Measurements from ENCODE around the gene EPB41L4A.

EPB41L4A gene

DNA sequence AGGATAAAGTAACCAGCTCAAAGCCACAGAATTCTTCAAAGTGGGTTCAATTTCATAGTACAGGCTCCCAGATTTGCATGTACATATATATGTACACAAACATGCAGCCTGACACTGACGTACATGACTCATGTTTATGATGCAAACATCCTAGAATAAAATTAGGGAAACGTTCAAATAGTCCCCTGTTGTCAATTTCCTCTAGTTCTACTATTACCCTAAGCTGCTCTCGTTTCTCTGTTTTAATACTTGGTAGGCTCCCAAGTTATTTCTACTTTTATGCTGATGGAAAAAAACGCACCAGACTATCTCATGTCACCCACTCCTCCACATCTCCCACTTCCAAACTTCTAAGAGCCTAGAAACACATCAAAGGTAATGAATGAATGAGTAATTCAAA lies 229.7 kb downstream of the EPB41L4A start:
- Histone ChIP-seq H3K9me3 (ENCODE audit: control insufficient read depth, low read length) (no peaks in the 10 kb centered on the region), H3K18ac (ENCODE audit: low read depth in 1 of 2, low read length in 2 of 2) (no peak overlapping the region), H2BK15ac (ENCODE audit: low read depth, poor library complexity, severe bottlenecking) (no peak overlapping the region), H2AFZ (ENCODE audit: low read depth, low read length) (no peak overlapping the region), H3K4me3 (ENCODE audit: insufficient read depth in 1 of 2, low read depth in 1 of 2, low read length in 2 of 2) (no peak overlapping the region), H4K8ac (ENCODE audit: low read length) (no peak overlapping the region), H3K23ac (ENCODE audit: low read length in 2 of 2) (no peak overlapping the region), H3K79me1 (replicated peaks; ENCODE audit: low read length, poor library complexity, severe bottlenecking) (no peaks in the 10 kb centered on the region), H3K36me3 (ENCODE audit: control insufficient read depth in 1 of 2, insufficient read depth in 2 of 2, low read depth in 1 of 2, low read length in 2 of 2) (no peaks in the 10 kb centered on the region), H3K27me3 (ENCODE audit: control insufficient read depth in 1 of 2, insufficient read depth in 1 of 2, low read length in 2 of 2) (no peaks in the 10 kb centered on the region), H3K4me2 (ENCODE audit: low read length, poor library complexity, severe bottlenecking) (no peak overlapping the region), H3K4me1 (ENCODE audit: control insufficient read depth, insufficient read depth, low read depth, low read length) (no peaks in the 10 kb centered on the region), H2AK5ac (ENCODE audit: low read length, severe bottlenecking) (no peak overlapping the region), H2BK12ac (ENCODE audit: low read length in 2 of 2) (no peak overlapping the region), H4K91ac (ENCODE audit: low read length) (no peak overlapping the region), H3K9ac (ENCODE audit: low read length) (no peak overlapping the region), H2BK120ac (ENCODE audit: low read depth, low read length) (no peak overlapping the region), H3K4ac (ENCODE audit: low read depth in 1 of 2, low read length in 2 of 2) (no peak overlapping the region), H3K14ac (ENCODE audit: low read length in 2 of 2) (no peak overlapping the region), H2BK5ac (ENCODE audit: low read depth, low read length, poor library complexity, severe bottlenecking) (no peak overlapping the region), H3K27ac (ENCODE audit: low read length, poor library complexity, severe bottlenecking) (no peak overlapping the region)
- WGBS = 80% methylated on average over 4 of the region's 4 CpGs
- no peak for DNase-seq

DNA sequence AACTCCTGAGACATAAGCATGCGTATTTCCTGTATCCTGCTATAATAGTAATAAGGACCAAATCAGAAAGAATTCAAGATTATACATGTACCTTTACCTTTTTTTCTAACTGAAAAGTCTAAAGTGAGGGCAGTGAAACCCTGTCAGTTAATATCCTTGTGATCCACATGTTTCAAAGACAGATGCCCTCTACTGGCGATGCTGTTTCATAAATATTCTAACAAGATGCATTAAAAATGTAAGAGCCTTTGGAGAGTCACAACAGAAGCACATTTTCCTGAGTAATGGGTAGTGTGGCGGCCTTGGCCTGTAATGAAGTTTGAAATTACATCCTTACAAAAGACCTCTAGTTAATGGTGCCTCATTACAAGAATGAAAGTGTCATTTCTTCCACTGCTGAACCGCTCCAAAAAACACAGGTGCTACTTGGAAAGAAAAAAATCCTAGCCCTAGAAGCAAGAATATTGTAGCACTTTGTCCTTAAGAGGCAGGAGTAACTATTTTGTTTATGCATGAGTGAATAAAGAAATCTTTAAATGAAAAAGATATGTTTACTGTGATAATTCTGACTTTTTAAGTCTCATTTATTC lies 232.6 kb downstream of the EPB41L4A start:
- Histone ChIP-seq H3K4me3 (ENCODE audit: insufficient read depth in 1 of 2, low read depth in 1 of 2, low read length in 2 of 2) (no peak overlapping the region), H3K4me1 (ENCODE audit: control insufficient read depth, insufficient read depth, low read depth, low read length) (no peaks in the 10 kb centered on the region), H3K27me3 (ENCODE audit: control insufficient read depth in 1 of 2, insufficient read depth in 1 of 2, low read length in 2 of 2) (no peaks in the 10 kb centered on the region), H4K8ac (ENCODE audit: low read length) (no peak overlapping the region), H2BK12ac (ENCODE audit: low read length in 2 of 2) (no peak overlapping the region), H2AFZ (ENCODE audit: low read depth, low read length) (no peak overlapping the region), H4K91ac (ENCODE audit: low read length) (no peak overlapping the region), H3K79me1 (replicated peaks; ENCODE audit: low read length, poor library complexity, severe bottlenecking) (no peaks in the 10 kb centered on the region), H3K36me3 (ENCODE audit: control insufficient read depth in 1 of 2, insufficient read depth in 2 of 2, low read depth in 1 of 2, low read length in 2 of 2) (no peaks in the 10 kb centered on the region), H2AK5ac (ENCODE audit: low read length, severe bottlenecking) (no peak overlapping the region), H2BK15ac (ENCODE audit: low read depth, poor library complexity, severe bottlenecking) (no peak overlapping the region), H3K23ac (ENCODE audit: low read length in 2 of 2) (no peak overlapping the region), H3K14ac (ENCODE audit: low read length in 2 of 2) (no peak overlapping the region), H3K4me2 (ENCODE audit: low read length, poor library complexity, severe bottlenecking) (no peak overlapping the region), H3K4ac (ENCODE audit: low read depth in 1 of 2, low read length in 2 of 2) (no peak overlapping the region), H3K18ac (ENCODE audit: low read depth in 1 of 2, low read length in 2 of 2) (no peak overlapping the region), H2BK120ac (ENCODE audit: low read depth, low read length) (no peak overlapping the region), H2BK5ac (ENCODE audit: low read depth, low read length, poor library complexity, severe bottlenecking) (no peak overlapping the region), H3K27ac (ENCODE audit: low read length, poor library complexity, severe bottlenecking) (no peak overlapping the region), H3K9me3 (ENCODE audit: control insufficient read depth, low read length) (no peaks in the 10 kb centered on the region), H3K9ac (ENCODE audit: low read length) (no peak overlapping the region)
- DNase-seq = peak; percentile 50
- whole genome bisulfite sequencing = no CpG with 5 or more reads among the region's 4 CpGs

- Histone ChIP-seq H3K9me3 (ENCODE audit: control insufficient read depth, low read length) (no peaks in the 10 kb centered on the region), H3K18ac (ENCODE audit: low read depth in 1 of 2, low read length in 2 of 2) (no peak overlapping the region), H2AFZ (ENCODE audit: low read depth, low read length) (no peak overlapping the region), H3K27me3 (ENCODE audit: control insufficient read depth in 1 of 2, insufficient read depth in 1 of 2, low read length in 2 of 2) (no peaks in the 10 kb centered on the region), H3K4me2 (ENCODE audit: low read length, poor library complexity, severe bottlenecking) (no peak overlapping the region), H3K79me1 (replicated peaks; ENCODE audit: low read length, poor library complexity, severe bottlenecking) (no peaks in the 10 kb centered on the region), H3K36me3 (ENCODE audit: control insufficient read depth in 1 of 2, insufficient read depth in 2 of 2, low read depth in 1 of 2, low read length in 2 of 2) (no peaks in the 10 kb centered on the region), H3K4ac (ENCODE audit: low read depth in 1 of 2, low read length in 2 of 2) (no peak overlapping the region), H2BK15ac (ENCODE audit: low read depth, poor library complexity, severe bottlenecking) (no peak overlapping the region), H3K14ac (ENCODE audit: low read length in 2 of 2) (no peak overlapping the region), H2AK5ac (ENCODE audit: low read length, severe bottlenecking) (no peak overlapping the region), H2BK5ac (ENCODE audit: low read depth, low read length, poor library complexity, severe bottlenecking) (no peak overlapping the region), H4K91ac (ENCODE audit: low read length) (no peak overlapping the region), H4K8ac (ENCODE audit: low read length) (no peak overlapping the region), H3K9ac (ENCODE audit: low read length) (no peak overlapping the region), H3K4me3 (ENCODE audit: insufficient read depth in 1 of 2, low read depth in 1 of 2, low read length in 2 of 2) (no peak overlapping the region), H2BK12ac (ENCODE audit: low read length in 2 of 2) (no peak overlapping the region), H3K27ac (ENCODE audit: low read length, poor library complexity, severe bottlenecking) (no peak overlapping the region), H3K23ac (ENCODE audit: low read length in 2 of 2) (no peak overlapping the region), H2BK120ac (ENCODE audit: low read depth, low read length) (no peak overlapping the region), H3K4me1 (ENCODE audit: control insufficient read depth, insufficient read depth, low read depth, low read length) (no peaks in the 10 kb centered on the region)
- no peak for DNase-seq
- WGBS = 95% methylated on average over 6 of the region's 8 CpGs
These were observed 235.2 kb downstream of the EPB41L4A start for GRCh38 chr5:112183874-112184273.

GRCh38 chr5:112183103-112183711 lies 235.9 kb downstream of the EPB41L4A start:
- no peak overlapping the region for H3K18ac ChIP-seq (ENCODE audit: low read depth in 1 of 2, low read length in 2 of 2)
- WGBS = 47% methylated on average over 7 of the region's 8 CpGs
- H3K4me2 ChIP-seq (ENCODE audit: low read length, poor library complexity, severe bottlenecking) = no peak overlapping the region
- H2BK15ac ChIP-seq (ENCODE audit: low read depth, poor library complexity, severe bottlenecking) = no peak overlapping the region
- H2BK5ac ChIP-seq (ENCODE audit: low read depth, low read length, poor library complexity, severe bottlenecking) = no peak overlapping the region
- H3K4ac ChIP-seq (ENCODE audit: low read depth in 1 of 2, low read length in 2 of 2) = no peak overlapping the region
- no peak overlapping the region for H3K4me3 ChIP-seq (ENCODE audit: insufficient read depth in 1 of 2, low read depth in 1 of 2, low read length in 2 of 2)
- no peak overlapping the region for H4K91ac ChIP-seq (ENCODE audit: low read length)
- H4K8ac ChIP-seq (ENCODE audit: low read length) = no peak overlapping the region
- H3K27ac ChIP-seq (ENCODE audit: low read length, poor library complexity, severe bottlenecking) = no peak overlapping the region
- H3K14ac ChIP-seq (ENCODE audit: low read length in 2 of 2) = no peak overlapping the region
- no peaks in the 10 kb centered on the region for H3K79me1 ChIP-seq (replicated peaks; ENCODE audit: low read length, poor library complexity, severe bottlenecking)
- H2AFZ ChIP-seq (ENCODE audit: low read depth, low read length) = no peak overlapping the region
- H3K36me3 ChIP-seq (ENCODE audit: control insufficient read depth in 1 of 2, insufficient read depth in 2 of 2, low read depth in 1 of 2, low read length in 2 of 2) = no peaks in the 10 kb centered on the region
- no peaks in the 10 kb centered on the region for H3K27me3 ChIP-seq (ENCODE audit: control insufficient read depth in 1 of 2, insufficient read depth in 1 of 2, low read length in 2 of 2)
- H2AK5ac ChIP-seq (ENCODE audit: low read length, severe bottlenecking) = no peak overlapping the region
- no peak overlapping the region for H3K9ac ChIP-seq (ENCODE audit: low read length)
- no peak overlapping the region for H3K23ac ChIP-seq (ENCODE audit: low read length in 2 of 2)
- no peaks in the 10 kb centered on the region for H3K9me3 ChIP-seq (ENCODE audit: control insufficient read depth, low read length)
- no peaks in the 10 kb centered on the region for H3K4me1 ChIP-seq (ENCODE audit: control insufficient read depth, insufficient read depth, low read depth, low read length)
- no peak overlapping the region for H2BK120ac ChIP-seq (ENCODE audit: low read depth, low read length)
- no peak for DNase-seq
- no peak overlapping the region for H2BK12ac ChIP-seq (ENCODE audit: low read length in 2 of 2)

All from mesenchymal stem cell (in vitro differentiated cells and primary cell).